HepG2 (cell line): ENCODE results near the gene RNPS1. TPM values are rescaled to one million over a fixed set of nuclear protein-coding genes. Genes with fewer than 3 reads are reported as not detected.

ENCODE experiments used
- ARHGAP35 ChIP-seq: sonication (generic); formaldehyde crosslinking; IDR thresholded peaks from 2 replicates; pipeline ENCODE4 v1.9.0; 2022; ENCODE audit warnings: mild to moderate bottlenecking, inconsistent platforms, moderate library complexity, missing genetic modification reagents, borderline replicate concordance
- HOXA3 ChIP-seq: sonication (generic); formaldehyde crosslinking; IDR thresholded peaks from 2 replicates; pipeline ENCODE4 v1.5.0; 2020; ENCODE audit warnings: missing genetic modification reagents
- JARID2 ChIP-seq: sonication (generic); formaldehyde crosslinking; IDR thresholded peaks from 2 replicates; pipeline ENCODE4 v1.8.1; 2023; ENCODE audit warnings: missing genetic modification reagents, inconsistent platforms; ENCODE audit not compliant: insufficient replicate concordance
- POGZ ChIP-seq: sonication (generic); formaldehyde crosslinking; IDR thresholded peaks from 2 replicates; pipeline ENCODE4 v1.4.0; 2020; ENCODE audit warnings: mild to moderate bottlenecking, missing genetic modification reagents
- REXO4 ChIP-seq: sonication (generic); formaldehyde crosslinking; IDR thresholded peaks from 2 replicates; pipeline ENCODE4 v1.8.0; 2022; ENCODE audit warnings: missing genetic modification reagents, mild to moderate bottlenecking, borderline replicate concordance
- TGIF2 ChIP-seq: IDR thresholded peaks from 2 replicates; pipeline ENCODE4 v1.6.1; 2016; ENCODE audit warnings: control low read depth, missing compliant biosample characterization
- U2AF1 ChIP-seq: fragments of 200-400 bp; formaldehyde crosslinking; optimal IDR thresholded peaks from 2 replicates; pipeline ENCODE3; 2017; ENCODE audit warnings: mild to moderate bottlenecking, low read depth, low read length
- YEATS2 ChIP-seq: sonication (generic); formaldehyde crosslinking; IDR thresholded peaks from 2 replicates; pipeline ENCODE4 v1.4.0; 2020; ENCODE audit warnings: missing genetic modification reagents, borderline replicate concordance
- ZBTB25 ChIP-seq: IDR thresholded peaks from 2 replicates; pipeline ENCODE4 v1.6.1; 2018; ENCODE audit warnings: missing genetic modification reagents
- ZBTB3 ChIP-seq: sonication (generic); formaldehyde crosslinking; IDR thresholded peaks from 2 replicates; pipeline ENCODE4 v1.4.0; 2020; ENCODE audit warnings: low read depth, mild to moderate bottlenecking, moderate library complexity, missing genetic modification reagents, borderline replicate concordance
- ZBTB33 ChIP-seq: sonication (generic); formaldehyde crosslinking; IDR thresholded peaks from 2 replicates; pipeline ENCODE4 v1.4.0; 2020; ENCODE audit warnings: missing genetic modification reagents
- ZNF18 ChIP-seq: sonication (generic); formaldehyde crosslinking; IDR thresholded peaks from 2 replicates; pipeline ENCODE4 v1.8.0; 2022; ENCODE audit warnings: mild to moderate bottlenecking, missing genetic modification reagents; ENCODE audit not compliant: insufficient replicate concordance
- ZNF337 ChIP-seq: sonication (generic); formaldehyde crosslinking; IDR thresholded peaks from 2 replicates; pipeline ENCODE4 v1.5.1; 2020; ENCODE audit warnings: missing genetic modification reagents, low read depth, mild to moderate bottlenecking, borderline replicate concordance
- ZNF605 ChIP-seq: sonication (generic); formaldehyde crosslinking; IDR thresholded peaks from 2 replicates; pipeline ENCODE4 v1.8.0; 2022; ENCODE audit warnings: mild to moderate bottlenecking, missing genetic modification reagents
- ZNF670 ChIP-seq: sonication (generic); formaldehyde crosslinking; IDR thresholded peaks from 2 replicates; pipeline ENCODE4 v1.8.0; 2022; ENCODE audit warnings: mild to moderate bottlenecking, missing genetic modification reagents, borderline replicate concordance
- polyA plus RNA-seq, 8 experiments: library from polyadenylated mRNA; depleted of rRNA in 3 of 8; stranded (reverse) in 7 of 8; unstranded in 1 of 8; fragments of >200 nt; fragmentation: Illumina TruSeq in 4 of 8; extraction: Trizol in 4 of 8; gene quantifications; 2 replicates each; pipeline versions ENCODE4 v1.2.1 to v1.2.3, GENCODE V29; 2011 to 2016; ENCODE audit warnings: low read depth in 4 of 8, missing spikeins in 1 of 8, mixed read lengths in 1 of 8; ENCODE audit not compliant: insufficient read depth in 1 of 8
- total RNA-seq, 5 experiments: library from RNA; depleted of rRNA; stranded (reverse); fragments of >200 nt; fragmentation: Illumina TruSeq; extraction: Trizol; gene quantifications; 2 replicates each; pipeline ENCODE4 v1.2.3, GENCODE V29; 2016; ENCODE audit warnings: low read depth in 1 of 5
- TF ChIP-seq, protein P1 (sequence below): sonication (generic); formaldehyde crosslinking; IDR thresholded peaks from 2 replicates; pipeline ENCODE4 v1.8.1; 2023; ENCODE audit warnings: missing genetic modification reagents, inconsistent platforms, borderline replicate concordance
- TF ChIP-seq, protein P2 (sequence below): sonication (generic); formaldehyde crosslinking; IDR thresholded peaks from 2 replicates; pipeline ENCODE4 v1.8.1; 2023; ENCODE audit warnings: mild to moderate bottlenecking, moderate library complexity, missing genetic modification reagents

The RNPS1 gene
- total and polyA plus RNA-seq, 2 of the 13 experiments (the other 11 are each of a cell fraction or from before 2014, with no cell fraction given): 126 to 133 TPM

GRCh38 chr16:2251296-2252111 is 16.4 kb downstream of the RNPS1 start, which contains the start of gene ECI1 (continued):
- TF ChIP-seq ZNF18 (CRISPR knock-in tag): no peak
- TF ChIP-seq ARHGAP35 (CRISPR knock-in tag): peak; percentile 44; the same call in 1 of the 2 replicates
- TF ChIP-seq ZNF605 (CRISPR knock-in tag): peak; percentile 82
- TF ChIP-seq ZBTB33: peak; percentile 25; the same call in 1 of the 2 replicates
- TF ChIP-seq HOXA3: peak; percentile 84
- no peak for TF ChIP-seq JARID2
- TF ChIP-seq ZBTB3: no peak
- TF ChIP-seq ZBTB25 (CRISPR knock-in tag): peak; percentile 72; the same call in 1 of the 2 replicates
- TF ChIP-seq ZNF670 (CRISPR knock-in tag): peak; percentile 81
- TF ChIP-seq POGZ (CRISPR knock-in tag): peak; percentile 71
- TF ChIP-seq TGIF2: peak; percentile 79; the same call in 1 of the 2 replicates
- TF ChIP-seq, protein P1, sequence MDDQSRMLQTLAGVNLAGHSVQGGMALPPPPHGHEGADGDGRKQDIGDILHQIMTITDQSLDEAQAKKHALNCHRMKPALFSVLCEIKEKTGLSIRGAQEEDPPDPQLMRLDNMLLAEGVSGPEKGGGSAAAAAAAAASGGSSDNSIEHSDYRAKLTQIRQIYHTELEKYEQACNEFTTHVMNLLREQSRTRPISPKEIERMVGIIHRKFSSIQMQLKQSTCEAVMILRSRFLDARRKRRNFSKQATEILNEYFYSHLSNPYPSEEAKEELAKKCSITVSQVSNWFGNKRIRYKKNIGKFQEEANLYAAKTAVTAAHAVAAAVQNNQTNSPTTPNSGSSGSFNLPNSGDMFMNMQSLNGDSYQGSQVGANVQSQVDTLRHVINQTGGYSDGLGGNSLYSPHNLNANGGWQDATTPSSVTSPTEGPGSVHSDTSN (CRISPR knock-in tag): no peak
- TF ChIP-seq REXO4: no peak
- peak; percentile 51 for TF ChIP-seq U2AF1
- TF ChIP-seq YEATS2: peak; percentile 73; the same call in 1 of the 2 replicates
- TF ChIP-seq ZNF337 (CRISPR knock-in tag): no peak
- TF ChIP-seq, protein P2, sequence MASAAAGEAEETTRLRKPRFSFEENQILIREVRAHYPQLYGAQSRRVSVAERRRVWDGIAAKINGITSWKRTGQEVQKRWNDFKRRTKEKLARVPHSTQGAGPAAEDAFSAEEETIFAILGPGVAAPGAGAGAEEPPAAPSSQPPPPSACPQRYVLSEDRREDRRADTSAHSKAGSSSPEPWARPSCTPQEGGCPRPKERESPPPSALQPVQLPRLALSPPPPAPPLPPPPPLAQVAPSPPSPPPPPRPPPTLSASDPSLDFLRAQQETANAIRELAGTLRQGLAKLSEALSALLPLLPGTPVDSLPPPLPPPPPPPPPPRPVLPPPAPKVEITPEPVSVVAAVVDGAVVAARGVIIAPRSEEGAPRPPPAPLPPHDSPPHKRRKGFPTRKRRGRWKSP: peak; percentile 59; the same call in 1 of the 2 replicates
